Natural killer cell treated with Interleukin-12 subunit alpha and Interleukin-12 subunit beta and Interleukin-15 and Interleukin-18, amount 100 ng/mL, for 72 hours (primary cell): ENCODE data around the gene CPLX3. TPM values are rescaled to one million over a fixed set of nuclear protein-coding genes. Genes with fewer than 3 reads are reported as not detected.

Source experiments
- ATAC-seq, 2 donors: fragments of 150-1000 bp; cut with Tn5 transposase in 1 of 2; sonication (Bioruptor Pico), chemical (Tn5 transposase) in 1 of 2; 2 replicates each; pipeline ENCODE4 v1.10.0; 2021
- DNase-seq: peaks from one replicate; pipeline ENCODE4 v3.0.0; 2022; ENCODE audit warnings: low spot score
- H3K27ac Mint-ChIP-seq, 2 donors: 1 replicate in 1 of 2; 2 replicates in 1 of 2; pipeline ENCODE4 v1.8.0; 2022; ENCODE audit warnings: mixed read lengths in 2 of 2, mild to moderate bottlenecking in 1 of 2, moderate library complexity in 1 of 2
- H3K27me3 Mint-ChIP-seq, 2 donors: 1 replicate in 1 of 2; 2 replicates in 1 of 2; pipeline ENCODE4 v1.8.0; 2022; ENCODE audit warnings: mixed read lengths in 2 of 2
- H3K36me3 Mint-ChIP-seq: one replicate; pipeline ENCODE4 v1.8.0; 2022; ENCODE audit warnings: mixed read lengths
- H3K4me1 Mint-ChIP-seq, 2 donors: 1 replicate in 1 of 2; 2 replicates in 1 of 2; pipeline ENCODE4 v1.8.0; 2022; ENCODE audit warnings: low read depth in 2 of 2, mixed read lengths in 2 of 2, mild to moderate bottlenecking in 1 of 2
- H3K4me3 Mint-ChIP-seq: one replicate; pipeline ENCODE4 v1.8.0; 2022; ENCODE audit warnings: mixed read lengths
- H3K9me3 Mint-ChIP-seq: 2 replicates; pipeline ENCODE4 v1.8.0; 2022; ENCODE audit warnings: mixed read lengths
- total RNA-seq, 2 donors: library from RNA; stranded (reverse); gene quantifications; one replicate each; pipeline ENCODE4 v1.2.3, GENCODE V29; 2022

Gene CPLX3
- total RNA-seq, 2 donors from 2014 or later: 0.43 to 1.7 TPM

- Mint-ChIP-seq H3K9me3 (no peaks in the 10 kb centered on the region), H3K27me3 (no peaks in the 10 kb centered on the region), H3K4me3 (peak overlapping the region; percentile 91), H3K27ac (peak overlapping the region; percentile 95 to 96), H3K36me3 (peaks cover 13% of the 10 kb centered on the region), H3K4me1 (peaks cover 39 to 43% of the 10 kb centered on the region in 2 donors)
- no peak for ATAC-seq
- no peak for DNase-seq
Observed at GRCh38 chr15:74843891-74844299, 17.5 kb downstream of the CPLX3 start.

GRCh38 chr15:74844319-74845207, 18.1 kb downstream of the CPLX3 start:
- Mint-ChIP-seq H3K4me3 (peak overlapping the region; percentile 81), H3K4me1 (peaks cover 39 to 43% of the 10 kb centered on the region in 2 donors), H3K36me3 (peaks cover 13% of the 10 kb centered on the region), H3K27ac (peak overlapping the region; percentile 95 to 96), H3K27me3 (no peaks in the 10 kb centered on the region), H3K9me3 (no peaks in the 10 kb centered on the region)
- no peak for ATAC-seq
- DNase-seq: no peak

- Mint-ChIP-seq H3K36me3 (peaks cover 13% of the 10 kb centered on the region), H3K9me3 (no peaks in the 10 kb centered on the region), H3K4me1 (peaks cover 39 to 43% of the 10 kb centered on the region in 2 donors), H3K4me3 (peak overlapping the region; percentile 81), H3K27ac (peak overlapping the region; percentile 95 to 96), H3K27me3 (no peaks in the 10 kb centered on the region)
- peak; percentile 30 to 63 for ATAC-seq
- no peak for DNase-seq
Observed at GRCh38 chr15:74845208-74845568, 18.8 kb downstream of the CPLX3 start.

GRCh38 chr15:74845581-74845980, 19.2 kb downstream of the CPLX3 start:
- peaks cover 13% of the 10 kb centered on the region for H3K36me3 Mint-ChIP-seq
- ATAC-seq: peak in 1 of 2 donors; percentile 37
- no peak for DNase-seq
- H3K9me3 Mint-ChIP-seq: no peaks in the 10 kb centered on the region
- H3K27me3 Mint-ChIP-seq: no peaks in the 10 kb centered on the region
- peak overlapping the region; percentile 95 to 96 for H3K27ac Mint-ChIP-seq
- H3K4me1 Mint-ChIP-seq: peaks cover 39 to 43% of the 10 kb centered on the region in 2 donors
- H3K4me3 Mint-ChIP-seq: peak overlapping the region; percentile 81

- H3K4me3 Mint-ChIP-seq: no peak overlapping the region
- no peaks in the 10 kb centered on the region for H3K27me3 Mint-ChIP-seq
- H3K27ac Mint-ChIP-seq: peak overlapping the region in 1 of 2 donors; percentile 77
- DNase-seq: no peak
- H3K4me1 Mint-ChIP-seq: peaks cover 25 to 31% of the 10 kb centered on the region in 2 donors
- no peak for ATAC-seq
- H3K36me3 Mint-ChIP-seq: peaks cover 13% of the 10 kb centered on the region
- no peaks in the 10 kb centered on the region for H3K9me3 Mint-ChIP-seq
Observed at GRCh38 chr15:74847432-74847831, 21.0 kb downstream of the CPLX3 start.

- no peak for DNase-seq
- no peaks in the 10 kb centered on the region for H3K27me3 Mint-ChIP-seq
- no peaks in the 10 kb centered on the region for H3K9me3 Mint-ChIP-seq
- H3K36me3 Mint-ChIP-seq: peaks cover 16% of the 10 kb centered on the region
- peaks cover 10 to 14% of the 10 kb centered on the region in 2 donors for H3K4me1 Mint-ChIP-seq
- H3K4me3 Mint-ChIP-seq: no peak overlapping the region
- H3K27ac Mint-ChIP-seq: no peak overlapping the region
- no peak for ATAC-seq
Observed at GRCh38 chr15:74850393-74850792, 24.0 kb downstream of the CPLX3 start.

GRCh38 chr15:74851960-74852359, 25.5 kb downstream of the CPLX3 start:
- Mint-ChIP-seq H3K36me3 (peaks cover 16% of the 10 kb centered on the region), H3K27me3 (no peaks in the 10 kb centered on the region)
- no peak for DNase-seq

GRCh38 chr15:74854453-74855022, 28.1 kb downstream of the CPLX3 start:
- Mint-ChIP-seq H3K4me1 (peaks cover 30 to 31% of the 10 kb centered on the region in 2 donors), H3K27ac (no peak overlapping the region), H3K36me3 (peaks cover 4% of the 10 kb centered on the region), H3K9me3 (no peaks in the 10 kb centered on the region), H3K27me3 (no peaks in the 10 kb centered on the region), H3K4me3 (no peak overlapping the region)
- no peak for ATAC-seq
- no peak for DNase-seq

More at GRCh38 chr15:74851960-74852359, 25.5 kb downstream of the CPLX3 start:
- H3K4me1 Mint-ChIP-seq: peaks cover 5 to 12% of the 10 kb centered on the region in 2 donors
- H3K4me3 Mint-ChIP-seq: no peak overlapping the region
- no peaks in the 10 kb centered on the region for H3K9me3 Mint-ChIP-seq
- no peak for ATAC-seq
- no peak overlapping the region for H3K27ac Mint-ChIP-seq

GRCh38 chr15:74855857-74856256, 29.4 kb downstream of the CPLX3 start:
- H3K9me3 Mint-ChIP-seq: no peaks in the 10 kb centered on the region
- H3K4me3 Mint-ChIP-seq: no peak overlapping the region
- peaks cover 4% of the 10 kb centered on the region for H3K36me3 Mint-ChIP-seq
- H3K4me1 Mint-ChIP-seq: peaks cover 31 to 34% of the 10 kb centered on the region in 2 donors
- peak overlapping the region in 1 of 2 donors; percentile 28 for H3K27ac Mint-ChIP-seq
- no peaks in the 10 kb centered on the region for H3K27me3 Mint-ChIP-seq
- no peak for ATAC-seq
- no peak for DNase-seq

- Mint-ChIP-seq H3K4me1 (peaks cover 34 to 35% of the 10 kb centered on the region in 2 donors), H3K36me3 (peaks cover 4% of the 10 kb centered on the region), H3K27ac (peak overlapping the region; percentile 83 to 87), H3K27me3 (no peaks in the 10 kb centered on the region), H3K9me3 (no peaks in the 10 kb centered on the region), H3K4me3 (no peak overlapping the region)
- ATAC-seq (no peak), DNase-seq (no peak)
Observed at GRCh38 chr15:74856537-74856936, 30.1 kb downstream of the CPLX3 start.

- Mint-ChIP-seq H3K4me1 (peaks cover 34 to 35% of the 10 kb centered on the region in 2 donors), H3K36me3 (peaks cover 4% of the 10 kb centered on the region), H3K27ac (peak overlapping the region; percentile 83 to 87), H3K27me3 (no peaks in the 10 kb centered on the region), H3K4me3 (peak overlapping the region; percentile 67), H3K9me3 (no peaks in the 10 kb centered on the region)
- DNase-seq (no peak), ATAC-seq (peak in 1 of 2 donors; percentile 41)
Observed at GRCh38 chr15:74857082-74857655, 30.7 kb downstream of the CPLX3 start.

GRCh38 chr15:74857671-74858368, 31.4 kb downstream of the CPLX3 start:
- ATAC-seq (peak; percentile 83 to 91), DNase-seq (no peak)
- Mint-ChIP-seq H3K27me3 (no peaks in the 10 kb centered on the region), H3K4me3 (peak overlapping the region; percentile 67), H3K27ac (peak overlapping the region; percentile 83 to 87), H3K36me3 (peaks cover 4% of the 10 kb centered on the region), H3K4me1 (peaks cover 34 to 35% of the 10 kb centered on the region in 2 donors), H3K9me3 (no peaks in the 10 kb centered on the region)

- Mint-ChIP-seq H3K27ac (peak overlapping the region; percentile 83 to 87), H3K4me3 (peak overlapping the region; percentile 67), H3K4me1 (peaks cover 33 to 34% of the 10 kb centered on the region in 2 donors), H3K36me3 (peaks cover 1% of the 10 kb centered on the region), H3K27me3 (no peaks in the 10 kb centered on the region), H3K9me3 (no peaks in the 10 kb centered on the region)
- DNase-seq (no peak), ATAC-seq (no peak)
Observed at GRCh38 chr15:74858369-74858740, 31.9 kb downstream of the CPLX3 start.
